ENCODE results near the gene CHD1.

CHD1 gene

DNA sequence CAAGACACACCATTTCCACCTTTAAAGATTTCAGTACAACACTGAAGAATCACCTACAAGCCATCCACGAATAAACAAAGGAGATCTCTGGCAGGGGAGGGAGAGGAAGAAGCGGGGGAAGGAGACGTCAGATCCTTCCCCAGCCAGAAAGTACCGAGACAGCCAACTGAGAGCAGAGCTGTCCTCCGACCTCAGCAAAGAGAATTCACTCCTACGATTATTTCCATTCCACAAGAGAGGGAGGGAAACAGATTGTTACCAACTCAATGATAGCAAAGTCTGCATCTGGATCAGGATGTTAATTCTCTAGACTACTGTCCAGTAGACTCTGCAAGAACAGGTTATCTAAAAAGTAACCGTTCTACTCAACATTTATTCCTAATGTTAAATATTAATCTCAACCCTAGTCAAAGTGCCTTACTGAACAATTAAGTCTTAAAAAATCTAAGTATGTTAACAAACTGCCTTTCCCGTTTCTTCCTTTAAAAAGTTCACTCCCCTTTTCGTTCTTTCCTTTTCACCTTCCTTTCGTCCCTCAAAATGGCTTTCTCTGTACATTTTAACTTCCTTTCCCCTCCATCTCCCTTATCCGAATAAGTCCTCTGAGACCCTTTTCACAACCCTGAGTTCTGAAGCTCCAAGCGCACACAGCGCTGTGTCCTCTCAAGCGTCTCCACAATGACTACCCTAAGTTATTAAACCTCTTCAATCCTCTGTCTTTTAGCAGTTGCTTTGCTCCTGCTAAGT lies 1.4 kb downstream of the CHD1 start:
- no peak overlapping the region for H2AK5ac ChIP-seq (ENCODE audit: low read length)
- peak overlapping the region; percentile 90 for H3K27ac ChIP-seq (ENCODE audit: low read depth, low read length)
- H4K8ac ChIP-seq (ENCODE audit: low read depth, low read length), result no peak overlapping the region
- no peak overlapping the region for H2BK15ac ChIP-seq (replicated peaks; ENCODE audit: low read depth)
- peak; percentile 62 for DNase-seq
- H3K9ac ChIP-seq (ENCODE audit: low read length), result peak overlapping the region; percentile 90
- H3K4me3 ChIP-seq (ENCODE audit: low read length), result peak overlapping the region; percentile 67
- H3K23ac ChIP-seq (ENCODE audit: low read length), result no peak overlapping the region
- no peak overlapping the region for H4K5ac ChIP-seq (ENCODE audit: low read length)
- no peaks in the 10 kb centered on the region for H3K4me1 ChIP-seq (ENCODE audit: control insufficient read depth, low read depth, low read length)
- peak overlapping the region; percentile 96 for H3K18ac ChIP-seq (ENCODE audit: low read length)
- peak overlapping the region; percentile 94 for H3K56ac ChIP-seq (ENCODE audit: low read length)
- no peaks in the 10 kb centered on the region for H3K27me3 ChIP-seq (ENCODE audit: insufficient read depth, low read length, poor library complexity)
- H3K36me3 ChIP-seq (ENCODE audit: control insufficient read depth, insufficient read depth, low read length), result no peaks in the 10 kb centered on the region
- no peak overlapping the region for H2BK120ac ChIP-seq (ENCODE audit: low read depth, low read length)
- H3K4me2 ChIP-seq (ENCODE audit: low read length), result peak overlapping the region; percentile 61
- WGBS (ENCODE audit: extremely low coverage, insufficient coverage, low lambda C conversion rate), result no CpG with 5 or more reads among the region's 14 CpGs
- peaks cover 28% of the 10 kb centered on the region for H3K79me2 ChIP-seq (ENCODE audit: control insufficient read depth, insufficient read depth, low read length)
- H2BK5ac ChIP-seq (ENCODE audit: low read length), result no peak overlapping the region
- H3K79me1 ChIP-seq (ENCODE audit: low read length), result no peaks in the 10 kb centered on the region
- H3K4ac ChIP-seq (ENCODE audit: low read depth, low read length), result no peak overlapping the region

DNA sequence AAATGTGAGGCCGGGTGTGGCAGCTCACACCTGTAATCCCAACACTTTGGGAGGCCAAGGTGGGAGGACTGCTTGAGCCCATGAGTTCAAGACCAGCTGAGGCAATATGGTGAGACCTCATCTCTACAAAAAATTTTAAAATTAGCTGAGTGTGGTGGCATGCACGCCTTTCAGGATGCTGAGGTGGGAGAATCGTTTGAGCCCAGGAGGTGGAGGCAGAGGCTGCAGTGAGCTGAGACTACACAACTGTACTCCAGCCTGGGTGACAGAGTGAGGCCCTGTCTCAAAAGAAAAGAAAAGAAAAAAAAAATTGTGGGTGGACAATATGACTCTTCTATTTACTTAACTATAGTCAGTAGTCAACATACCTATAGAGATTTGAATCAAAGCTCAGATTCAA lies 4.8 kb downstream of the CHD1 start:
- Histone ChIP-seq H3K4me1 (ENCODE audit: control insufficient read depth, low read depth, low read length) (no peaks in the 10 kb centered on the region), H2BK5ac (ENCODE audit: low read length) (no peak overlapping the region), H3K56ac (ENCODE audit: low read length) (no peak overlapping the region), H3K4ac (ENCODE audit: low read depth, low read length) (no peak overlapping the region), H4K8ac (ENCODE audit: low read depth, low read length) (no peak overlapping the region), H2AK5ac (ENCODE audit: low read length) (no peak overlapping the region), H3K9ac (ENCODE audit: low read length) (no peak overlapping the region), H3K18ac (ENCODE audit: low read length) (no peak overlapping the region), H3K36me3 (ENCODE audit: control insufficient read depth, insufficient read depth, low read length) (peaks cover 2% of the 10 kb centered on the region), H3K79me1 (ENCODE audit: low read length) (peaks cover 1% of the 10 kb centered on the region), H2BK120ac (ENCODE audit: low read depth, low read length) (no peak overlapping the region), H3K79me2 (ENCODE audit: control insufficient read depth, insufficient read depth, low read length) (peaks cover 44% of the 10 kb centered on the region), H3K23ac (ENCODE audit: low read length) (no peak overlapping the region), H3K27me3 (ENCODE audit: insufficient read depth, low read length, poor library complexity) (no peaks in the 10 kb centered on the region), H3K27ac (ENCODE audit: low read depth, low read length) (no peak overlapping the region), H3K4me2 (ENCODE audit: low read length) (no peak overlapping the region), H3K4me3 (ENCODE audit: low read length) (no peak overlapping the region), H4K5ac (ENCODE audit: low read length) (no peak overlapping the region), H2BK15ac (replicated peaks; ENCODE audit: low read depth) (no peak overlapping the region)
- no peak for DNase-seq
- WGBS (ENCODE audit: extremely low coverage, insufficient coverage, low lambda C conversion rate), result no CpG with 5 or more reads among the region's 3 CpGs

DNA sequence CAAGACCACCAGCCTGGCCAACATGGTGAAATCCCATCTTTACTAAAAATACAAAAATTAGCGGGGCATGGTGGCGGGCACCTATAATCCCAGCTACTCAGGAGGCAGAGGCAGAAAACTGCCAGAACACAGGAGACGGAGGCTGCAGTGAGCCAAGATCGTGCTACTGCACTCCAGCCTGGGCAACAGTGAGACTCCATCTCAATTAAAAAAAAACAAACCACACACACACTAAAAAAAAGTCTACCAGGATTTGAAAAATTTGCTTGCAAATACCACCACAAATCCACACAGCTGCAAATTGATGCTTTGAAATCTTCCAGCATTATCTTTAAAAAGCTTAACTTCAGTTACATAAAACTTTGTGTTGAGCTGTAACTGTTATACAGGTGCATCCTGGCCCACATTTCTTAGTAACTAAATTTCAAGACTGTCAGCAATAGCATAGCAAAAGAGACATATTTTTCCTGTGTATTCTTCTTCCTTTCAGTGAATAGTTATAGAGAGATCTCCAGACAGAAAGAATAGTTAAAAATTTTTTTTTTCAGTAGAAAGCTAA lies 6.8 kb downstream of the CHD1 start:
- no CpG with 5 or more reads among the region's 4 CpGs for WGBS (ENCODE audit: extremely low coverage, insufficient coverage, low lambda C conversion rate)
- no peak overlapping the region for H2BK15ac ChIP-seq (replicated peaks; ENCODE audit: low read depth)
- H4K5ac ChIP-seq (ENCODE audit: low read length), result no peak overlapping the region
- H3K36me3 ChIP-seq (ENCODE audit: control insufficient read depth, insufficient read depth, low read length), result peaks cover 2% of the 10 kb centered on the region
- no peak overlapping the region for H3K9ac ChIP-seq (ENCODE audit: low read length)
- H3K56ac ChIP-seq (ENCODE audit: low read length), result no peak overlapping the region
- no peak overlapping the region for H2AK5ac ChIP-seq (ENCODE audit: low read length)
- no peak overlapping the region for H2BK120ac ChIP-seq (ENCODE audit: low read depth, low read length)
- H3K27ac ChIP-seq (ENCODE audit: low read depth, low read length), result no peak overlapping the region
- H3K27me3 ChIP-seq (ENCODE audit: insufficient read depth, low read length, poor library complexity), result no peaks in the 10 kb centered on the region
- H3K4me3 ChIP-seq (ENCODE audit: low read length), result no peak overlapping the region
- H3K79me2 ChIP-seq (ENCODE audit: control insufficient read depth, insufficient read depth, low read length), result peaks cover 45% of the 10 kb centered on the region
- H4K8ac ChIP-seq (ENCODE audit: low read depth, low read length), result no peak overlapping the region
- no peak for DNase-seq
- peaks cover 1% of the 10 kb centered on the region for H3K79me1 ChIP-seq (ENCODE audit: low read length)
- no peak overlapping the region for H3K23ac ChIP-seq (ENCODE audit: low read length)
- no peak overlapping the region for H3K4ac ChIP-seq (ENCODE audit: low read depth, low read length)
- no peaks in the 10 kb centered on the region for H3K4me1 ChIP-seq (ENCODE audit: control insufficient read depth, low read depth, low read length)
- no peak overlapping the region for H3K4me2 ChIP-seq (ENCODE audit: low read length)
- H2BK5ac ChIP-seq (ENCODE audit: low read length), result no peak overlapping the region
- H3K18ac ChIP-seq (ENCODE audit: low read length), result no peak overlapping the region

DNA sequence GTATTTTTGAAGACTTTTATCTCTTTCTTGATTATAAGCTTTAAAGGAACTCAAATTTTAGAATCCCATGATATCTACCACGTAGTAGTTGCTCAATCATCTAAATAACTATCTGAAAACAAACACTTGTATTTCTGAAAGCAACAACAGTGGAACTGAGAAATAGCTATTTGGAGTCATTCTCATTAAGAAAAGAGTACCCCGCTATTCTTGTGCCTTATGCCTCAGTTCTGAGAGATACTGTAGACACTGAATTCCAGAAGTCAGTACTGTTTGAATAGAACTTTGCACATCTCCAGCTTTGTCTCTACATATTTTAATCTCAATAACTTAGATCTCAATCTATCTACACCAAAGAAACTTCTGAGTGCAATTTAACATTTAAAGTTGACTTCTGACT lies 11.4 kb downstream of the CHD1 start:
- H3K27ac ChIP-seq (ENCODE audit: low read depth, low read length), result no peak overlapping the region
- H3K79me1 ChIP-seq (ENCODE audit: low read length), result peaks cover 3% of the 10 kb centered on the region
- no peaks in the 10 kb centered on the region for H3K27me3 ChIP-seq (ENCODE audit: insufficient read depth, low read length, poor library complexity)
- H3K4me1 ChIP-seq (ENCODE audit: control insufficient read depth, low read depth, low read length), result no peaks in the 10 kb centered on the region
- no CpG with 5 or more reads among the region's 2 CpGs for WGBS (ENCODE audit: extremely low coverage, insufficient coverage, low lambda C conversion rate)
- H3K4ac ChIP-seq (ENCODE audit: low read depth, low read length), result no peak overlapping the region
- no peak overlapping the region for H3K4me3 ChIP-seq (ENCODE audit: low read length)
- no peak overlapping the region for H3K9ac ChIP-seq (ENCODE audit: low read length)
- H2AK5ac ChIP-seq (ENCODE audit: low read length), result no peak overlapping the region
- DNase-seq, result no peak
- H2BK120ac ChIP-seq (ENCODE audit: low read depth, low read length), result no peak overlapping the region
- H3K36me3 ChIP-seq (ENCODE audit: control insufficient read depth, insufficient read depth, low read length), result peaks cover 2% of the 10 kb centered on the region
- no peak overlapping the region for H3K56ac ChIP-seq (ENCODE audit: low read length)
- H4K8ac ChIP-seq (ENCODE audit: low read depth, low read length), result no peak overlapping the region
- no peak overlapping the region for H3K23ac ChIP-seq (ENCODE audit: low read length)
- H2BK5ac ChIP-seq (ENCODE audit: low read length), result no peak overlapping the region
- H3K79me2 ChIP-seq (ENCODE audit: control insufficient read depth, insufficient read depth, low read length), result peaks cover 36% of the 10 kb centered on the region
- H3K4me2 ChIP-seq (ENCODE audit: low read length), result no peak overlapping the region
- no peak overlapping the region for H3K18ac ChIP-seq (ENCODE audit: low read length)
- H2BK15ac ChIP-seq (replicated peaks; ENCODE audit: low read depth), result no peak overlapping the region
- H4K5ac ChIP-seq (ENCODE audit: low read length), result no peak overlapping the region

DNA sequence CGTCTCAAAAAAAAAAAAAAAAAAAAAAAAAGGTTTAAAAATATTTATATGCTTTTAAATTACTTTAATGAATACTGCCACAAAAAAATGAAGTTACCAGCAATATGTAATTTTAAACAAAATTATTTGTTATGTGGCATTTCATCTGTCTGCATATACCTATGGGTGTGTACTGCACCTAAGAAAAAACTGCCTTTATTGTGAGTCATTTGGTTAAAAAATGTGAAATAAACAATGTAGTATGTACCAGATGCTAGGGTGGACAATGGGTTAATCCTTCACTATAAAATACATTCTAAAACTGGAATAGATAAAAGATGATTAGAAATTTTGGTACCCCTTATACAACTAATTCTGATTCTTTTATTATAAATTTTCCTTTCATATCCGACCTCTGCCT lies 12.3 kb downstream of the CHD1 start:
- Histone ChIP-seq H4K5ac (ENCODE audit: low read length) (no peak overlapping the region), H3K27ac (ENCODE audit: low read depth, low read length) (no peak overlapping the region), H3K9ac (ENCODE audit: low read length) (no peak overlapping the region), H3K4me1 (ENCODE audit: control insufficient read depth, low read depth, low read length) (no peaks in the 10 kb centered on the region), H3K27me3 (ENCODE audit: insufficient read depth, low read length, poor library complexity) (no peaks in the 10 kb centered on the region), H3K4ac (ENCODE audit: low read depth, low read length) (no peak overlapping the region), H2BK120ac (ENCODE audit: low read depth, low read length) (no peak overlapping the region), H3K79me2 (ENCODE audit: control insufficient read depth, insufficient read depth, low read length) (peaks cover 35% of the 10 kb centered on the region), H3K18ac (ENCODE audit: low read length) (no peak overlapping the region), H3K4me2 (ENCODE audit: low read length) (no peak overlapping the region), H3K56ac (ENCODE audit: low read length) (no peak overlapping the region), H3K23ac (ENCODE audit: low read length) (no peak overlapping the region), H2BK15ac (replicated peaks; ENCODE audit: low read depth) (no peak overlapping the region), H3K79me1 (ENCODE audit: low read length) (peaks cover 3% of the 10 kb centered on the region), H2BK5ac (ENCODE audit: low read length) (no peak overlapping the region), H2AK5ac (ENCODE audit: low read length) (no peak overlapping the region), H3K4me3 (ENCODE audit: low read length) (no peak overlapping the region), H4K8ac (ENCODE audit: low read depth, low read length) (no peak overlapping the region), H3K36me3 (ENCODE audit: control insufficient read depth, insufficient read depth, low read length) (peaks cover 2% of the 10 kb centered on the region)
- WGBS (ENCODE audit: extremely low coverage, insufficient coverage, low lambda C conversion rate), result no CpG with 5 or more reads among the region's 2 CpGs
- no peak for DNase-seq

DNA sequence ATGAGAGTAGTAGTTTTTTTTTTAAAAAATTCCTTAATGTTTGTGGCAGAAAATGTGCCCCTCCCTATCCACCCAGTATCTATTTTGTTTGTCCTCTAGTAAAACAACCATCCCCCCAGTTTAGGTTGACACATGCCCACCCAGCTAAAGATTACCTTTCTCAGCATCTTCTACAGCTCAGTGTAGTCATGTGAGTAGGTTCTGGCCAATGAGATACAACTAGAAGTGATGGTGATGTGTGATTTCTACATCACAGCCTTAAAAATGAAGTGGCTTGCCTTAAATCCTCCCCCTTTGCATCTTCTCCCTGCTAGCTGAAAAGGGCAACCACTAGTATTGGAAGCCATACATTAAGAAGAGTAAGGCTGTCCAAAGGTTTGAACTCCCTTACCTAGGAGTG lies 14.9 kb downstream of the CHD1 start:
- Histone ChIP-seq H3K23ac (ENCODE audit: low read length) (no peak overlapping the region), H4K8ac (ENCODE audit: low read depth, low read length) (no peak overlapping the region), H3K79me2 (ENCODE audit: control insufficient read depth, insufficient read depth, low read length) (peaks cover 31% of the 10 kb centered on the region), H3K27ac (ENCODE audit: low read depth, low read length) (no peak overlapping the region), H3K18ac (ENCODE audit: low read length) (no peak overlapping the region), H2BK120ac (ENCODE audit: low read depth, low read length) (no peak overlapping the region), H3K36me3 (ENCODE audit: control insufficient read depth, insufficient read depth, low read length) (no peaks in the 10 kb centered on the region), H4K5ac (ENCODE audit: low read length) (no peak overlapping the region), H2AK5ac (ENCODE audit: low read length) (no peak overlapping the region), H3K4me3 (ENCODE audit: low read length) (no peak overlapping the region), H3K4ac (ENCODE audit: low read depth, low read length) (no peak overlapping the region), H3K4me1 (ENCODE audit: control insufficient read depth, low read depth, low read length) (no peaks in the 10 kb centered on the region), H2BK5ac (ENCODE audit: low read length) (no peak overlapping the region), H3K79me1 (ENCODE audit: low read length) (peaks cover 4% of the 10 kb centered on the region), H3K4me2 (ENCODE audit: low read length) (no peak overlapping the region), H3K56ac (ENCODE audit: low read length) (no peak overlapping the region), H3K9ac (ENCODE audit: low read length) (no peak overlapping the region), H2BK15ac (replicated peaks; ENCODE audit: low read depth) (no peak overlapping the region), H3K27me3 (ENCODE audit: insufficient read depth, low read length, poor library complexity) (no peaks in the 10 kb centered on the region)
- no peak for DNase-seq
